Activated CD8-positive, alpha-beta memory T cell treated with anti-CD3 and anti-CD28 coated beads, Interleukin-2, amount 10 ng/mL, durations not matched to agents 7 days and 5 days (primary cell): ENCODE measurements around the gene NCOA6. TPM values are rescaled to one million over a fixed set of nuclear protein-coding genes. Genes with fewer than 3 reads are reported as not detected.

Source experiments
- ATAC-seq: fragments of 150-1000 bp; cut with Tn5 transposase; one replicate; pipeline ENCODE4 v1.10.0; 2021; ENCODE audit warnings: moderate library complexity
- CTCF ChIA-PET: fragments of 350-600 bp; sonication (Branson Sonifier 250); formaldehyde crosslinking; loops from one replicate; lab custom pipeline; 2021; ENCODE audit warnings: antibody characterized with exemption; lab: Charles Lee
- DNase-seq: peaks from one replicate; pipeline ENCODE4 v3.0.0-alpha.2; 2020
- H3K27ac Mint-ChIP-seq: one replicate; pipeline ENCODE4 v1.8.0; 2021; ENCODE audit warnings: mild to moderate bottlenecking, mixed read lengths
- H3K27me3 Mint-ChIP-seq: one replicate; pipeline ENCODE4 v1.8.0; 2021; ENCODE audit warnings: mixed read lengths
- H3K36me3 Mint-ChIP-seq: one replicate; pipeline ENCODE4 v1.8.0; 2021; ENCODE audit warnings: mild to moderate bottlenecking, mixed read lengths
- H3K4me1 Mint-ChIP-seq: one replicate; pipeline ENCODE4 v1.8.0; 2021; ENCODE audit warnings: mixed read lengths
- H3K4me3 Mint-ChIP-seq: one replicate; pipeline ENCODE4 v1.8.0; 2021; ENCODE audit warnings: mild to moderate bottlenecking, moderate library complexity, mixed read lengths
- H3K9me3 Mint-ChIP-seq: one replicate; pipeline ENCODE4 v1.8.0; 2022; ENCODE audit warnings: low read depth, mixed read lengths
- total RNA-seq, 2 experiments: library from RNA; stranded (reverse); gene quantifications; one replicate each; pipeline ENCODE4 v1.2.3, GENCODE V29; 2021

The NCOA6 gene
- total RNA-seq, 2 experiments from 2014 or later: 29.5 to 34.0 TPM

DNA sequence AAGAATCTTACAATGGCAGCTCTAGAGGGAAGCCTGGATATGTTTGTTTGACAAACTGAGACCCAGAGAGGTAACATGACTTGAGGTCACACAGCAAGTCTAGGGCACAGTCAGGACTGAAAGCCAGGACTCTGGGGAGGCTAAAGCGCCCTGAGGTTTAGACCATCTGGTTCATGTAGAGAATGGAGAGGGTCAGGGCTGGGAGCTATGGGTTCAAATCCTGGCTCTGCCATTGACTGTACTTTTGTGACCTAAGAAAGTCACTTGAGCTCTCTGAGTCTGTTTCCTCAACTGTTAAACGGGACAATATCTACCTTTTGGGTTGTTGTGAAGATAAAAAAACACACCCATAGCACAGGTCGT, 122.4 kb downstream of the NCOA6 start:
- Mint-ChIP-seq H3K36me3 (no peaks in the 10 kb centered on the region), H3K27me3 (peaks cover 19% of the 10 kb centered on the region), H3K4me3 (peak overlapping the region; percentile 83), H3K9me3 (no peaks in the 10 kb centered on the region), H3K4me1 (peaks cover 18% of the 10 kb centered on the region), H3K27ac (peak overlapping the region; percentile 85)
- CTCF ChIA-PET: interaction anchor here (0.6 to 3.8 kb wide), 7 partner anchors 26 to 391 kb away, joined by 3 to 21 read pairs (median 4); partner anchors contain the start of genes DYNLRB1 and PIGU
- DNase-seq (no peak), ATAC-seq (no peak)

DNA sequence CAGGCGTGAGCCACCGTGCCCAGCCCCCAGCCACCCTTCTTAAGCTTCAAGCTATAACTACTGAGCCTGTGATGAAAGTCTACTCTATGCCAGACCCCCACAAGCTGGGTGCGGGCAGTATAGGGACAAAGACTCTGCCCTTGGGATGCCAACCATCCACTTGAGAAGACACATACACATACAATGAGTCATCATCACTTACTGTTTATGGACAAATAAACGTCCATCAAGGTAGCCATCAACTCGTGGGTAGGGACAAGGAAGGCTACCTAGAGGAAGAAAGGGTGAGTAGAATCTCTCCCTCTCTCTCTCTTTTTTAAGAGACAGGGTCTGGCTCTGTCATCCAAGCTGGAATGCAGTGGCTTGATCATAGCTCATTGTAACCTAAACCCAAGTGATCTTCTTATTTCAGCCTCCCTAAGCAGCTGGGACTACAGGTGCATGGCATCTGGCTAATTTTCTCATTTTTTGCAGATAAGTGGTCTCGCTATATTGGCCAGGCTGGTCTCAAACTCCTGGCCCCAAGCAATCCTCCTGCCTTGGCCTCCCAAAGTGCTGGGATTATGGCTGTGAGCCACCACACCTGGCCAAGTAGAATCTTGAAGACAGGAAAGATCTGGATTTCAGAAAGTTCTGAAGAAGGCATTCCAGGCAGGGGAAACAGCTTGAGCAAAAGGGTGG, 123.9 kb downstream of the NCOA6 start:
- CTCF ChIA-PET: interaction anchor here (0.5 to 3.8 kb wide), 3 partner anchors 165 to 1683 kb away, joined by 3 to 21 read pairs (median 4); no protein-coding TSS in a partner anchor

DNA sequence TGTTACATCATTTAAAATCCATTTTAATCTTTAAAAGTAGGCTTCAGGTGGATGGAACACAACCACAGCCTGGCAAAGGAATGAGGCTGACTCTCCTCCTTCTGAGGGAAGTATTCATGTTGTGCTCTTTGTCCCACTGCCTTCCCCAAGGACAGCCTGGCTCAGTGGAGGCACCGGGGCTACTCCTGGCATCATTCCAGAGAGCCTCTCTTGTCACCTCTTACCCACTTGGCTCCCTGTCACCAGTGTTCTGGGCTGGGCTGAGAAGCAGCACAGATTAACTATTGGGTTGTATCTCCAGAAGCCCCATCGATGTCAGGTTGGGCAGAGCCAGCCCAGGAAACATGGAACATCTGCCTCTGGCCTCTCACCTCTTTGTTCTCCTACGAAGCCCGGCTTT, 132.0 kb downstream of the NCOA6 start:
- Mint-ChIP-seq H3K4me3 (no peak overlapping the region), H3K36me3 (no peaks in the 10 kb centered on the region), H3K27ac (no peak overlapping the region), H3K27me3 (peaks cover 4% of the 10 kb centered on the region), H3K4me1 (no peaks in the 10 kb centered on the region), H3K9me3 (no peaks in the 10 kb centered on the region)
- CTCF ChIA-PET: no interaction called here
- DNase-seq (no peak), ATAC-seq (no peak)

More for the DNA sequence above, 123.9 kb downstream of the NCOA6 start:
- Mint-ChIP-seq H3K4me3 (no peak overlapping the region), H3K27ac (no peak overlapping the region), H3K36me3 (no peaks in the 10 kb centered on the region), H3K4me1 (peaks cover 16% of the 10 kb centered on the region), H3K9me3 (no peaks in the 10 kb centered on the region), H3K27me3 (peaks cover 23% of the 10 kb centered on the region)
- no peak for DNase-seq
- ATAC-seq: no peak

DNA sequence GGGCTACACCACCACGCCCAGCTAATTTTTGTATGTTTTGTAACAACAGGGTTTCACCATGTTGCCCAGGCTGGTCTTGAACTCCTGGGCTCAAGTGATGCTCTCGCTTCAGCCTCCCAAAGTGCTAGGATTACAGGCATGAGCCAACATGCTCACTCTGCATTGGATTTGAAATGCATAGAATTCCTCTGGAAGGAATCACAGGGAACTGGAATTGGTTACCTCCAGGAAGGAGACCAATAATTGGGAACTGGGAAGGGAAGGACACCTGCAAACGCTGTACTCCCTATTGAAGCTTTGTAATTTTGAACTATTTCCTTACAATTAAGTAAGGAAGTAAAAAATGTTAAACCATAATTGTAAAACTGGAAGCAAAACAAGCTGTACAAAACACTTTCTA, 133.6 kb downstream of the NCOA6 start:
- Mint-ChIP-seq H3K36me3 (no peaks in the 10 kb centered on the region), H3K27me3 (no peaks in the 10 kb centered on the region), H3K4me1 (no peaks in the 10 kb centered on the region), H3K27ac (no peak overlapping the region), H3K4me3 (no peak overlapping the region), H3K9me3 (no peaks in the 10 kb centered on the region)
- DNase-seq (no peak), ATAC-seq (no peak)
- CTCF ChIA-PET: no interaction called here

DNA sequence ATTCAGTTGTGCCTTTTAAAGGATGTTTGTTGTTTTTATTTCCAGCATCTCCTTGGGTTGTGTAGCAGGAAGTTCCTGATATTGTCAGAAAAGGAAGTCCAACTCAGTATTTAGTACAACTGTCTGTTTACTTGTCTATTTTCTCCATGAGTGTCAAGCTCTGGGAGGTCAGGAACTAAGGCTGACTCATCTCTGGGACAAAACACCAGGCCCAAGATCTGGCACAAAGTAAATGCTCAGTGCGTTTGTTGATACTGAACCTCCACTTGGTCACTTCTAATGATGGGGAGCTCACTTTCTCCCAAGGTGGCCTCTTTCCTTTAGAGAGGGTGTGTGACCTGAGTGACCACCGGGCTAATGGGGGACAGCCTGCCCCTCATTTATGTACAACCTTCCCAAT, 136.0 kb downstream of the NCOA6 start:
- no peak for ATAC-seq
- H3K4me3 Mint-ChIP-seq: no peak overlapping the region

DNA sequence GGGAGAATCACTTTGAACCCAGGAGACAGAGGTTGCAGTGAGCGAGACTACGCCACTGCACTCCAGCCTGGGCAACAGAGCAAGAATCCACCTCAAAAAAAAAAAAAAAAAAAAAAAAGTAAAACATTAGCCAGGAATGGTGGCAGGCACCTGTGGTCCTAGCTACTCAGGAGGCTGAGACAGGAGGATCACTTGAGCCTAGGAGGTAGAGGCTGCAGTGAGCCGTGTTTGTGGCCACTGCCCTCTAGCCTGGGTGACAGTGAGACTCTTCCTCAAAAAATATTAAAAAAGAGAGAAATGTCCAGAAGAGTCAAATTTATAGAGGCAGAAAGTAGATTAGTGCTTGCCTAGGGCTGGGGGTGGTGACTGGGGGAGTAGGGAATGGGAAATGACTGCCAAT, 141.8 kb downstream of the NCOA6 start:
- CTCF ChIA-PET: interaction anchor here (1.4 to 1.5 kb wide), 2 partner anchors 24 to 86 kb away, joined by 3 to 4 read pairs; no protein-coding TSS in a partner anchor
- no peaks in the 10 kb centered on the region for H3K27me3 Mint-ChIP-seq
- peaks cover 12% of the 10 kb centered on the region for H3K4me1 Mint-ChIP-seq
- ATAC-seq: no peak
- no peaks in the 10 kb centered on the region for H3K9me3 Mint-ChIP-seq
- DNase-seq: no peak
- no peak overlapping the region for H3K4me3 Mint-ChIP-seq
- no peak overlapping the region for H3K27ac Mint-ChIP-seq
- peaks cover 2% of the 10 kb centered on the region for H3K36me3 Mint-ChIP-seq

More for the DNA sequence above, 136.0 kb downstream of the NCOA6 start:
- Mint-ChIP-seq H3K4me1 (no peaks in the 10 kb centered on the region), H3K27ac (no peak overlapping the region), H3K27me3 (no peaks in the 10 kb centered on the region), H3K36me3 (no peaks in the 10 kb centered on the region), H3K9me3 (no peaks in the 10 kb centered on the region)
- CTCF ChIA-PET: no interaction called here
- DNase-seq: no peak

DNA sequence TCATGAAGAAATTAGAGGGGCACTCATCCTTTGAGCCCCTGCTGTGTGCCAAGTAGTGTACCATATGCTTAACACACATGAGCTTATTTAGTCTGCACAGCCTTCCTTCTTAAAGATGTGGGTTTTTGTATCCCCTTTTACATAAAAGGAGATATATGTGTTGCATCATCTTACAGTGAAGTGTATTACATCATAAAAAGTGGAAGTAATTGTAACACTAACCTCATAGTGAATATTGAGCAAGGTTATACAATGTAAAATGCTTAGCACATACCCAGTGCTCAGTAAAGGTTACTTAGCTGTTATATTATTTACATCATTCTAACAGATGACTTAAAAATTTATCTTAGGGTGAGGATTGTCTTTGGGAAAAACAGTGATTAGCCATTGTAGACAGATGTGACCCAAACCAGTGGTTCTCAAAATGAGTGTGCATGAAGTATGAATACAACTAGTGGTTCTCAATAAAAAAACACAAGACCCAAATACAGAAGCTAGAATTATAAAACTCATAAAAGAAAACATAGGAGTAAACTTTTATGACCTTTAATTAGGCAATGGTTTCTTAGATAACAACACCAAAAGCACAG, 144.8 kb downstream of the NCOA6 start:
- H3K4me3 Mint-ChIP-seq: no peak overlapping the region
- H3K4me1 Mint-ChIP-seq: peaks cover 26% of the 10 kb centered on the region
- no peak for DNase-seq
- H3K27me3 Mint-ChIP-seq: no peaks in the 10 kb centered on the region
- CTCF ChIA-PET: interaction anchor here (1.0 kb wide), 1 partner anchor 24 kb away, joined by 3 read pairs; the partner anchor contains the start of gene TP53INP2
- no peak for ATAC-seq
- no peak overlapping the region for H3K27ac Mint-ChIP-seq
- no peaks in the 10 kb centered on the region for H3K9me3 Mint-ChIP-seq
- peaks cover 2% of the 10 kb centered on the region for H3K36me3 Mint-ChIP-seq

DNA sequence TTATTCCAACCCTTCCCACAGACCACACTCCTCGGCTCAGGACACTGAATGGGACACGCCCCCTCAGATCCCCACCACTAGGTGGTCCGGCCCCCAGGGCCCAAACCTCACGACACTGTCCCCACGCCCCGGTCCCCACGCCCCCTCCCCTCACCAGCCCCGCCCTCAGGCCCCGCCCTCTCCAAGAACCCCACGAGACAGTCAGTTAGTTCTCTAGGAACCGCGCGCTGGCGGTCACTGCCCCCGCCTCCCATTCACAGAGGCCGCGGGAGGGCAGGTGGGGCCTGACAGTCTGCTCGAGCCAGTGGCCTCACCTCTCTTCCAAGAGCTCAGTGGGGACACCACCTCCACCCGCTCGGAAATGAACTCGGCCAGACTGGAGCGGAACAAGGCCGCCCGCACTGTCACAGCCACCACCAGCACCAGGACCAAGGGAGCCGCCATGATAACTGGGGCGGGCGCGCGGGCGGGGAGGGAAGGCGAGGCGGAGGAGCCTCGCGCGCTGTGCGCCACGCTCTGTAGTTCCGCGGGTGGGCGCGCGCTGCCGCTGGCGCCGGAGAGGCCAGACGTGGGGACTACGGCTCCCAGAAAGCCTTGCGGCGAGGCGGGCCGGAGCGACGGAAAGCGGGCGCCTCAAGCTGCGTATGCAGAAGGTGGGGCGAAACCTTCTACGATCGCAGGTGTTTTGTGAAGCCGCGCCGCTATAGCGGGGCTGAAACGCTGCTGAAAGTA, 148.6 kb downstream of the NCOA6 start, which contains the start of gene PIGU:
Gene PIGU, minus strand, starts transcription at position 451 of the 732 bp plus-strand sequence. Its CDS starts 7 bp downstream, at position 444.
- Mint-ChIP-seq H3K27me3 (no peaks in the 10 kb centered on the region), H3K9me3 (no peaks in the 10 kb centered on the region)
- CTCF ChIA-PET: interaction anchor here (0.9 to 1.3 kb wide), 5 partner anchors 26 to 364 kb away, joined by 3 read pairs; partner anchors contain the start of gene MAP1LC3A

DNA sequence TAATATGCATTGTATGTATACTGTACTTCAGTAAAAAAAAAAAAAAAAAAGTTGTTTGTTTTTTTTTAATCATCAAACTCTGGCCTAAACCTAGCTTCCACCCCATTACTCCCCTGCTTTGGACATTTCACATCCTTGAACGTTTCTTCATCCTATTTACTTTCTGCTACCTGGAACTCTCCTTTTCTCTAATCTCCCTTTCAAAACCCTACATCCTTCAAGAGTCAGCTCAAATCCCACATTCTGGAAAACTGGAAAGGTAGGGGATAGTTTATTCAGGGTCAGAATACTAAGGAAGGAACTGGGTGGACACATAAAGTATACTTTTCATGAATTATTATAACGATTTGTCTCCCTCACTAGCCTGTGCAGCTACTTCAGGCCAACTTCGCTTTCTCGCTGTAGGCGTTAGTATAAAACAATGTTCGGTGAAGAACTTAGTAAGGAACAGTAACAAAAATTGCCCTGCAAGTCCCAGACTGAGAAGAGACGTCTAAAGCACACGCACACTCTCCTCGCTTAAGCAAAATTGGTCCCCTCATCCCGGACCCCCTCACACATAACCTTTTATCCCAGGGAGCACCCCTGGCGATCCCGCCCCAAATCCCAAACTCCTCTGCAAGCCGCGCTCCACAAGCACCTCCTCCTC, 149.3 kb downstream of the NCOA6 start:
- Mint-ChIP-seq H3K27ac (peak overlapping the region; percentile 93), H3K9me3 (no peaks in the 10 kb centered on the region), H3K4me3 (peak overlapping the region; percentile 99), H3K27me3 (no peaks in the 10 kb centered on the region), H3K4me1 (peaks cover 34% of the 10 kb centered on the region), H3K36me3 (peaks cover 3% of the 10 kb centered on the region)
- no peak for DNase-seq
- no peak for ATAC-seq
- CTCF ChIA-PET: no interaction called here

More for the DNA sequence above, 148.6 kb downstream of the NCOA6 start, which contains the start of gene PIGU:
- H3K4me3 Mint-ChIP-seq: peak within 1 kb of the TSS; percentile 99
- peak; percentile 98 for DNase-seq
- peak; percentile 99 for ATAC-seq
- peaks cover 34% of the 10 kb centered on the region for H3K4me1 Mint-ChIP-seq
- H3K27ac Mint-ChIP-seq: peak within 1 kb of the TSS; percentile 93
- peaks cover 3% of the 10 kb centered on the region for H3K36me3 Mint-ChIP-seq

DNA sequence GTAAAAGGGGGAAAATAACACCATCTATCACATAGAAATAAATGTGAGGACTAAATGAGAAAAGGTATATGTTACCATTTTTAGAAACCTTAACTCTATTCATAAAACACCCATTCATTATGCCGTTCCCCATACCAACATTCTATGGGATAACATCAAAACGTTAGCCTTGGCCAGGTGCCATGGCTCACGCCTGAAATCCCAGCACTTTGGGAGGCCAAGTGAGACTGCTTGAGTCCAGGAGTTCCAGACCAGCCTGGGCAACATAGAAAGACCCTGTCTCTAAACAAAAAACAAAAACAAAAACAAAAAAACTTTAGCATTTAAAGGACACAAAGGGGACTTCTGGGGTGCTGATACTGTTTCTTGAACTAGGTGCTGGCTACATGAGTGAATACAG, 149.9 kb downstream of the NCOA6 start:
- Mint-ChIP-seq H3K4me1 (peaks cover 29% of the 10 kb centered on the region), H3K27ac (no peak overlapping the region), H3K4me3 (no peak overlapping the region), H3K27me3 (no peaks in the 10 kb centered on the region), H3K36me3 (peaks cover 3% of the 10 kb centered on the region), H3K9me3 (no peaks in the 10 kb centered on the region)
- DNase-seq (no peak), ATAC-seq (no peak)
- CTCF ChIA-PET: interaction anchor here (0.7 to 1.8 kb wide), 2 partner anchors 144 to 362 kb away, joined by 3 to 6 read pairs; no protein-coding TSS in a partner anchor

DNA sequence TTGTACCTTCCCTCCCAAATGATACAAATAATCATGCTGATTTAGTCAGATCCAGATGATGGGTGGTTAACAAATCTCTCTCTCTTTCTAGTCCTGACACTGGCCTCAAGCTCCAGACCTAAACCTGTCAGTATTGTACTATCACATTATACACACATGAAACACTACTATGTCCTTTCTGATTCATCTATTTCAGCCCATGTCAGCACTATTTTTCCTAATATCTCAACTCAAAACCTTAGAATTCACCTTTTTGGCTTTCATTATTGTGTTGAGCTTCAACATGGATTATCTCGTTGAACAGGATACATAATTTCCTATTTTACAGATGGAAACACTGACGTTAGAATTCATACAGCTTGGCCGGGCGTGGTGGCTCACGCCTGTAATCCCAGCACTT, 152.0 kb downstream of the NCOA6 start:
- CTCF ChIA-PET: interaction anchor here (1.0 kb wide), 1 partner anchor 9 kb away, joined by 3 read pairs; no protein-coding TSS in a partner anchor
- no peak for DNase-seq
- ATAC-seq: no peak
- H3K36me3 Mint-ChIP-seq: peaks cover 5% of the 10 kb centered on the region
- peaks cover 20% of the 10 kb centered on the region for H3K4me1 Mint-ChIP-seq
- H3K27ac Mint-ChIP-seq: no peak overlapping the region
- H3K27me3 Mint-ChIP-seq: no peaks in the 10 kb centered on the region
- H3K9me3 Mint-ChIP-seq: no peaks in the 10 kb centered on the region
- no peak overlapping the region for H3K4me3 Mint-ChIP-seq

DNA sequence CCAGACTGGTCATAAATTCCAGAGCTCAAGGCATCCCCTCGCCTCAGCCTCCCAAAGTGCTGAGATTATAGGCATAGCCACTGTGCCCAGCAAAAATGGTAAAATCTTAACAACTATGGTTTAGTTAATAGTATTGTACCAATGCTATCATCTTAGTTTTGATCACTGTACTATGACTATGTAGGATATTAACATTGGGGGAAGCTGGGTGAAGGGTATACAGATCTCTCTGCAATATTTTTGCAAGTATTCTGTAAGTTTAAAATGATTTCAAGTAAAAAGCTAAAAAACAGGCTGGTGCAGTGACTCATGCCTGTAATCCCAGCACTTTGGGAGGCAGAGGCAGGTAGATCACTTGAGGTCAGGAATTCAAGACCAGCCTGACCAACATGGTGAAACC, 156.4 kb downstream of the NCOA6 start:
- H3K27ac Mint-ChIP-seq: no peak overlapping the region
- CTCF ChIA-PET: interaction anchor here (0.6 to 1.9 kb wide), 2 partner anchors 358 to 642 kb away, joined by 3 to 5 read pairs; no protein-coding TSS in a partner anchor

More for the DNA sequence above, 156.4 kb downstream of the NCOA6 start:
- Mint-ChIP-seq H3K27me3 (no peaks in the 10 kb centered on the region), H3K4me3 (no peak overlapping the region), H3K9me3 (no peaks in the 10 kb centered on the region), H3K36me3 (peaks cover 5% of the 10 kb centered on the region), H3K4me1 (peaks cover 2% of the 10 kb centered on the region)
- DNase-seq: no peak
- no peak for ATAC-seq
